Testis (tissue), 2 donors: Measurements from ENCODE around the gene TNFRSF14.

Experiments
- CTCF ChIP-seq, 3 experiments: fragments of 450-650 bp in 2 of 3; fragments of 200-600 bp in 1 of 3; sonication (generic) in 1 of 3; IDR thresholded peaks; one replicate each; pipeline ENCODE4 v1.5.1; 2016 to 2019; ENCODE audit warnings: antibody characterized with exemption in 3 of 3, mild to moderate bottlenecking in 2 of 3, moderate library complexity in 1 of 3
- POLR2A ChIP-seq: fragments of 450-650 bp; IDR thresholded peaks from one replicate; pipeline ENCODE4 v1.6.1; 2017; ENCODE audit warnings: antibody characterized with exemption, mild to moderate bottlenecking, moderate library complexity

DNA sequence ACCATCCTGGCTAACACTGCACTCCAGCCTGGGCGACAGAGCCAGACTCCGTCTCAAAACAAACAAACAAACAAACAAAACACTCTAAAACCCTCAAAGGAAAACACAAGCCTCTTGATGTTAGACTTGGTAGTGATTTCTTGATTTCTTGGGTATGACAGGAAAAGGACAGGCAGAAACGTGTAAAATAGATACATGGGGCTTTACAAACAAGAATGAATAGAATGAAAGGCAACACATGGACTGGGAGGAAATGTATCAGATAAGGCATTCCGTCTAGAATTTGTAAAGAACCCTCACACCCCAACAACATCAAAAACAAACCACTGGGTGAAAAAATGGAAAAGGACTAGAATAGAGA lies 22.6 kb downstream of the TNFRSF14 start:
- TF ChIP-seq CTCF (IDR thresholded peaks at IDR 0.05) (no peak), POLR2A (no peak)
